ENCODE data around the gene PTGR2. TPM values are rescaled to one million over a fixed set of nuclear protein-coding genes. Genes with fewer than 3 reads are reported as not detected.
"Not testable (repeated sequence)": the region's sequence is repeated elsewhere in the genome, so short reads cannot be mapped to it uniquely, and the experiment has no call there.

PTGR2 gene
- total and polyA plus RNA-seq, 5 donors from 2014 or later = 0.98 to 2.8 (median 1.1) TPM

DNA sequence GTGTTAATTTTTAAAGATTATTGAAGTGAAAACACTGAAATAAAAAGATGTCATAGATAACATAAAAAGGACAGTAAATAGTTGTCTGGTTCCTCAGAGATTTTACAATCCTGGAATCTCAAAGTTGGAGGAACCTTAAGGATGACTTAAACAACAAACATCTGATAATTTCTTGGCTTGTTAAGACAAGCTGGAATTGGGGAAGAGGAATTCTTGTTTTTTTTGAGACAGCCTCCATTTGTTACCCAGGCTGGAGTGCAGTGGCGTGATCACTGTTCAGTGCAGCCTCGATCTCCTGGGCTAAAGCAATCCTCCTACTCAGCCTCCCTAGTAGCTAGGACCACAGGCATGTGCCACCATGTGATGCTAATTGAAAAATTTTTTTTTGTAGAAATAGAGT lies 37.3 kb downstream of the PTGR2 start:
- H3K4me3 Mint-ChIP-seq = peak overlapping the region; percentile 94 to 98 (median 95)
- H3K9me3 Mint-ChIP-seq = no peaks in the 10 kb centered on the region
- no peaks in the 10 kb centered on the region for H3K27me3 Mint-ChIP-seq
- Histone ChIP-seq H3K4me1 (ENCODE audit: control insufficient read depth, insufficient read depth, low read length, poor library complexity, severe bottlenecking) (peaks cover 27% of the 10 kb centered on the region), H3K27ac (ENCODE audit: insufficient read depth, low read length, poor library complexity, severe bottlenecking) (peak overlapping the region; percentile 26), H3K27me3 (ENCODE audit: control insufficient read depth, insufficient read depth, low read length) (no peaks in the 10 kb centered on the region), H3K9me3 (ENCODE audit: control insufficient read depth in 2 of 2, low read length in 2 of 2) (no peaks in the 10 kb centered on the region), H3K4me3 (ENCODE audit: low read depth, low read length) (peak overlapping the region; percentile 97), H3K36me3 (ENCODE audit: control insufficient read depth, insufficient read depth, low read length) (peaks cover 11% of the 10 kb centered on the region)
- peaks cover 15% of the 10 kb centered on the region for H3K36me3 Mint-ChIP-seq
- peaks cover 36 to 64% (median 51%) of the 10 kb centered on the region in 4 donors for H3K4me1 Mint-ChIP-seq
- DNase-seq = no peak
- no peak for ATAC-seq (ENCODE audit: low read depth in 2 of 2)
- peak overlapping the region in 2 of 3 donors; percentile 98 for H3K27ac Mint-ChIP-seq

GRCh38 chr14:73889376-73889775 lies 37.7 kb downstream of the PTGR2 start:
- peak overlapping the region; percentile 26 for H3K27ac ChIP-seq (ENCODE audit: insufficient read depth, low read length, poor library complexity, severe bottlenecking)
- peak overlapping the region in 2 of 4 donors; percentile 8 to 94 for H3K4me3 Mint-ChIP-seq
- ATAC-seq (ENCODE audit: low read depth in 2 of 2) (no peak), DNase-seq (no peak)
- no peaks in the 10 kb centered on the region for H3K9me3 Mint-ChIP-seq
- peak overlapping the region in 2 of 3 donors; percentile 76 to 98 for H3K27ac Mint-ChIP-seq
- peaks cover 36 to 64% (median 52%) of the 10 kb centered on the region in 4 donors for H3K4me1 Mint-ChIP-seq
- no peaks in the 10 kb centered on the region for H3K27me3 ChIP-seq (ENCODE audit: control insufficient read depth, insufficient read depth, low read length)
- H3K4me3 ChIP-seq (ENCODE audit: low read depth, low read length) = no peak overlapping the region
- H3K4me1 ChIP-seq (ENCODE audit: control insufficient read depth, insufficient read depth, low read length, poor library complexity, severe bottlenecking) = peaks cover 27% of the 10 kb centered on the region
- H3K36me3 ChIP-seq (ENCODE audit: control insufficient read depth, insufficient read depth, low read length) = peaks cover 15% of the 10 kb centered on the region
- no peaks in the 10 kb centered on the region for H3K9me3 ChIP-seq (ENCODE audit: control insufficient read depth in 2 of 2, low read length in 2 of 2)
- H3K27me3 Mint-ChIP-seq = no peaks in the 10 kb centered on the region
- peaks cover 17% of the 10 kb centered on the region for H3K36me3 Mint-ChIP-seq

- H3K4me3 ChIP-seq (ENCODE audit: low read depth, low read length); H3K9me3 ChIP-seq (ENCODE audit: control insufficient read depth in 2 of 2, low read length in 2 of 2); H3K9me3 Mint-ChIP-seq; DNase-seq; H3K4me1 ChIP-seq (ENCODE audit: control insufficient read depth, insufficient read depth, low read length, poor library complexity, severe bottlenecking); H3K27me3 Mint-ChIP-seq; ATAC-seq (ENCODE audit: low read depth in 2 of 2); H3K27ac ChIP-seq (ENCODE audit: insufficient read depth, low read length, poor library complexity, severe bottlenecking); H3K4me3 Mint-ChIP-seq; H3K27me3 ChIP-seq (ENCODE audit: control insufficient read depth, insufficient read depth, low read length); H3K27ac Mint-ChIP-seq: not testable (repeated sequence)
- Mint-ChIP-seq H3K36me3 (peaks cover 42% of the 10 kb centered on the region), H3K4me1 (peaks cover 23 to 29% (median 25%) of the 10 kb centered on the region in 4 donors)
- peaks cover 60% of the 10 kb centered on the region for H3K36me3 ChIP-seq (ENCODE audit: control insufficient read depth, insufficient read depth, low read length)
These were observed 42.6 kb downstream of the PTGR2 start for GRCh38 chr14:73894180-73894687.

DNA sequence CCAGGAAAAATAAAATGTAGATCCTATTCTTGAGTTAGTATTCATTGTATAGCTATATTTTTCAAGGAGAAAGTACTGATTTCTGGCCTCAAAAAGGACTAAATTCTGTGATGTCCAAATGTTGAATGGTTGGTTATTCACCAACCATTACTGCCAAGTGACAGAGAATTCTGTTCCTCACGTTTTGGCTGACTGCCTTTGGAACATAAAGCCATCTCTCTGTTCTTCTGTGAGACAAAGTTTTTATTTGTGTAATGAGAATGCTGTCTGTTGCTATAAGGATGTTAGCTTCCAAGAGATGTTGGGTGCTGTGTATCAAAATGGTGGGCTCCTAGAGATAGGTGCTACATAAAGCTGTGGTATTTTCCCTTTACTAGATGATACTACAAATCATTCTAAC lies 44.3 kb downstream of the PTGR2 start:
- H3K27me3 ChIP-seq (ENCODE audit: control insufficient read depth, insufficient read depth, low read length) = no peaks in the 10 kb centered on the region
- H3K36me3 ChIP-seq (ENCODE audit: control insufficient read depth, insufficient read depth, low read length) = peaks cover 70% of the 10 kb centered on the region
- H3K4me3 Mint-ChIP-seq = no peak overlapping the region
- ATAC-seq (ENCODE audit: low read depth in 2 of 2) (no peak), DNase-seq (no peak)
- no peaks in the 10 kb centered on the region for H3K4me1 ChIP-seq (ENCODE audit: control insufficient read depth, insufficient read depth, low read length, poor library complexity, severe bottlenecking)
- H3K9me3 Mint-ChIP-seq = no peaks in the 10 kb centered on the region
- no peak overlapping the region for H3K27ac ChIP-seq (ENCODE audit: insufficient read depth, low read length, poor library complexity, severe bottlenecking)
- H3K9me3 ChIP-seq (ENCODE audit: control insufficient read depth in 2 of 2, low read length in 2 of 2) = no peaks in the 10 kb centered on the region
- H3K27ac Mint-ChIP-seq = peak overlapping the region in 1 of 3 donors; percentile 16
- peaks cover 8 to 23% (median 15%) of the 10 kb centered on the region in 4 donors for H3K4me1 Mint-ChIP-seq
- H3K4me3 ChIP-seq (ENCODE audit: low read depth, low read length) = no peak overlapping the region
- H3K27me3 Mint-ChIP-seq = no peaks in the 10 kb centered on the region
- peaks cover 38% of the 10 kb centered on the region for H3K36me3 Mint-ChIP-seq

GRCh38 chr14:73896521-73896920 lies 44.9 kb downstream of the PTGR2 start:
- no peak for ATAC-seq (ENCODE audit: low read depth in 2 of 2)
- no peak for DNase-seq
- Mint-ChIP-seq H3K4me1 (peaks cover 5 to 19% (median 14%) of the 10 kb centered on the region in 4 donors), H3K27ac (peak overlapping the region; percentile 33 to 70 (median 37)), H3K9me3 (no peaks in the 10 kb centered on the region), H3K4me3 (no peak overlapping the region), H3K36me3 (peaks cover 38% of the 10 kb centered on the region), H3K27me3 (no peaks in the 10 kb centered on the region)
- no peak overlapping the region for H3K27ac ChIP-seq (ENCODE audit: insufficient read depth, low read length, poor library complexity, severe bottlenecking)
- peaks cover 75% of the 10 kb centered on the region for H3K36me3 ChIP-seq (ENCODE audit: control insufficient read depth, insufficient read depth, low read length)
- no peak overlapping the region for H3K4me3 ChIP-seq (ENCODE audit: low read depth, low read length)
- H3K27me3 ChIP-seq (ENCODE audit: control insufficient read depth, insufficient read depth, low read length) = no peaks in the 10 kb centered on the region
- no peaks in the 10 kb centered on the region for H3K4me1 ChIP-seq (ENCODE audit: control insufficient read depth, insufficient read depth, low read length, poor library complexity, severe bottlenecking)
- H3K9me3 ChIP-seq (ENCODE audit: control insufficient read depth in 2 of 2, low read length in 2 of 2) = no peaks in the 10 kb centered on the region

GRCh38 chr14:73903028-73903427 lies 51.4 kb downstream of the PTGR2 start:
- Histone ChIP-seq H3K27me3 (ENCODE audit: control insufficient read depth, insufficient read depth, low read length) (no peaks in the 10 kb centered on the region), H3K27ac (ENCODE audit: insufficient read depth, low read length, poor library complexity, severe bottlenecking) (no peak overlapping the region), H3K4me1 (ENCODE audit: control insufficient read depth, insufficient read depth, low read length, poor library complexity, severe bottlenecking) (no peaks in the 10 kb centered on the region), H3K9me3 (ENCODE audit: control insufficient read depth in 2 of 2, low read length in 2 of 2) (no peaks in the 10 kb centered on the region), H3K36me3 (ENCODE audit: control insufficient read depth, insufficient read depth, low read length) (peaks cover 74% of the 10 kb centered on the region), H3K4me3 (ENCODE audit: low read depth, low read length) (no peak overlapping the region)
- Mint-ChIP-seq H3K27ac (peak overlapping the region in 1 of 3 donors; percentile 55), H3K9me3 (no peaks in the 10 kb centered on the region), H3K4me3 (no peak overlapping the region), H3K27me3 (no peaks in the 10 kb centered on the region), H3K4me1 (peaks cover 0 to 6% (median 3%) of the 10 kb centered on the region in 4 donors), H3K36me3 (peaks cover 20% of the 10 kb centered on the region)
- DNase-seq (no peak), ATAC-seq (ENCODE audit: low read depth in 2 of 2) (no peak)

DNA sequence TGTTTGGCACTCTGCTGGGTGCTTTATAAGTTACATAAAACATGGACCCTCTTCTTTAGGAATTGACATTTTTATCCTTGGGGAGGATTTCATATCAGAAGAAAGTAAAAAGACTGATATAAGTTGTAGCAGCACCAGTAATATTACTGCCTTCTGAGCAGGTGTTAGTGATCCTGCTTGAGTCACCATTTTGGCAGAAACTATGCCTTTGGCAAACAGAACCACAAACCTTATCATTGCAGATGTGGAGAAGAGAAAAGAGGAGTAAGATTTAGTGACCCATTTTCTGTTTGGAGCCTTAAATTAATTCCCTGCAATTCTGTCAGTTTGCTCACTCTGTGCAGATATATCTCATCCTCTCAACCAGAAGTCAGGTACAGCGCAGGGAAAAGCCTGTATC lies 58.0 kb downstream of the PTGR2 start:
- peaks cover 70% of the 10 kb centered on the region for H3K36me3 Mint-ChIP-seq

DNA sequence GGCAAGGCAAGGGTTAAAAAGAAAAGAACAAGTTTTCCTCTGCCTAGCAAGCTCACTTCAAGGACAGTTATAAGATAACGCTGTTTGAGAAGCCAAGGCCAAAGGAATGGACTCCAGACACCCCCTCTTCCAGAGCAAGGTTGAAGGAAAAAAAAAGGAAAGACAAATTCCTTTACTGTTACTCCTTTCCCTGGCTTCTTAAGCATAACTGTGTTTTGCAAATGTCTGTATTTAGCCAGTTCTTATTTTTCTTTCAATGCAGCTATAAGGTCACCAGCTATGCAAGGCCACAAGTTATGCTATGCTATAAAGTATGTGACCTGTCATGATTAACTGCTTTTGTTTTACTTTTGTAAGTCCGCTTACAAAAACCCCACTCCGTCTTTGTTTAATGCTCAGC lies 61.6 kb downstream of the PTGR2 start:
- peaks cover 63% of the 10 kb centered on the region for H3K36me3 ChIP-seq (ENCODE audit: control insufficient read depth, insufficient read depth, low read length)
- DNase-seq (no peak), ATAC-seq (ENCODE audit: low read depth in 2 of 2) (no peak)
- H3K27me3 ChIP-seq (ENCODE audit: control insufficient read depth, insufficient read depth, low read length) = no peaks in the 10 kb centered on the region
- Mint-ChIP-seq H3K4me3 (no peak overlapping the region), H3K27ac (no peak overlapping the region), H3K4me1 (peaks cover 6 to 17% (median 13%) of the 10 kb centered on the region in 4 donors), H3K36me3 (peaks cover 60% of the 10 kb centered on the region), H3K9me3 (peaks cover 0 to 13% (median 2%) of the 10 kb centered on the region in 7 donors), H3K27me3 (no peaks in the 10 kb centered on the region)
- no peaks in the 10 kb centered on the region for H3K4me1 ChIP-seq (ENCODE audit: control insufficient read depth, insufficient read depth, low read length, poor library complexity, severe bottlenecking)
- peaks cover 0 to 6% of the 10 kb centered on the region in 2 experiments for H3K9me3 ChIP-seq (ENCODE audit: control insufficient read depth in 2 of 2, low read length in 2 of 2)
- no peak overlapping the region for H3K27ac ChIP-seq (ENCODE audit: insufficient read depth, low read length, poor library complexity, severe bottlenecking)
- H3K4me3 ChIP-seq (ENCODE audit: low read depth, low read length) = no peak overlapping the region

More for the DNA sequence above, 58.0 kb downstream of the PTGR2 start:
- Histone ChIP-seq H3K27me3 (ENCODE audit: control insufficient read depth, insufficient read depth, low read length) (no peaks in the 10 kb centered on the region), H3K4me1 (ENCODE audit: control insufficient read depth, insufficient read depth, low read length, poor library complexity, severe bottlenecking) (no peaks in the 10 kb centered on the region), H3K36me3 (ENCODE audit: control insufficient read depth, insufficient read depth, low read length) (peaks cover 84% of the 10 kb centered on the region), H3K9me3 (ENCODE audit: control insufficient read depth in 2 of 2, low read length in 2 of 2) (peaks cover 0 to 6% of the 10 kb centered on the region in 2 experiments), H3K4me3 (ENCODE audit: low read depth, low read length) (no peak overlapping the region), H3K27ac (ENCODE audit: insufficient read depth, low read length, poor library complexity, severe bottlenecking) (no peak overlapping the region)
- Mint-ChIP-seq H3K27ac (peak overlapping the region in 1 of 3 donors; percentile 66), H3K4me1 (peaks cover 6 to 13% (median 7%) of the 10 kb centered on the region in 4 donors), H3K4me3 (no peak overlapping the region), H3K27me3 (no peaks in the 10 kb centered on the region), H3K9me3 (peaks cover 0 to 13% (median 2%) of the 10 kb centered on the region in 7 donors)
- DNase-seq (no peak), ATAC-seq (ENCODE audit: low read depth in 2 of 2) (no peak)

All from CD4-positive, CD25-positive, alpha-beta regulatory T cell (primary cell).